Chondrocyte (in vitro differentiated cells): ENCODE data around the gene ADI1. TPM values are rescaled to one million over a fixed set of nuclear protein-coding genes. Genes with fewer than 3 reads are reported as not detected.

ENCODE experiments used
- DNase-seq: peaks from one replicate; pipeline ENCODE4 v3.0.0; 2021; ENCODE audit warnings: mixed read lengths, low spot score
- H3K27ac Mint-ChIP-seq: one replicate; pipeline ENCODE4 v1.8.0; 2021; ENCODE audit warnings: mild to moderate bottlenecking, moderate library complexity, mixed read lengths; ENCODE audit not compliant: unreplicated experiment
- H3K27me3 Mint-ChIP-seq: 2 replicates; pipeline ENCODE4 v1.8.0; 2021; ENCODE audit warnings: low read depth, mixed read lengths
- H3K36me3 Mint-ChIP-seq: 2 replicates; pipeline ENCODE4 v1.8.0; 2021; ENCODE audit warnings: low read depth, mixed read lengths
- H3K4me1 Mint-ChIP-seq: 2 replicates; pipeline ENCODE4 v1.8.0; 2021; ENCODE audit warnings: low read depth, mild to moderate bottlenecking, mixed read lengths
- H3K4me3 Mint-ChIP-seq: one replicate; pipeline ENCODE4 v1.8.0; 2021; ENCODE audit warnings: mild to moderate bottlenecking, moderate library complexity, mixed read lengths; ENCODE audit not compliant: unreplicated experiment
- H3K9me3 Mint-ChIP-seq: 2 replicates; pipeline ENCODE4 v1.8.0; 2021; ENCODE audit warnings: low read depth, mixed read lengths
- total RNA-seq: library from RNA; stranded (reverse); gene quantifications from 3 replicates; pipeline ENCODE4 v1.2.1, GENCODE V29; 2021
- TF ChIP-seq, protein P1 (sequence below): fragments of 200-600 bp; sonication (generic); IDR thresholded peaks from 2 replicates; pipeline ENCODE4 v1.5.0; 2021; ENCODE audit warnings: antibody characterized with exemption, mild to moderate bottlenecking, moderate library complexity

ADI1 gene
- total RNA-seq, 1 donor from 2014 or later = 41.8 TPM

DNA sequence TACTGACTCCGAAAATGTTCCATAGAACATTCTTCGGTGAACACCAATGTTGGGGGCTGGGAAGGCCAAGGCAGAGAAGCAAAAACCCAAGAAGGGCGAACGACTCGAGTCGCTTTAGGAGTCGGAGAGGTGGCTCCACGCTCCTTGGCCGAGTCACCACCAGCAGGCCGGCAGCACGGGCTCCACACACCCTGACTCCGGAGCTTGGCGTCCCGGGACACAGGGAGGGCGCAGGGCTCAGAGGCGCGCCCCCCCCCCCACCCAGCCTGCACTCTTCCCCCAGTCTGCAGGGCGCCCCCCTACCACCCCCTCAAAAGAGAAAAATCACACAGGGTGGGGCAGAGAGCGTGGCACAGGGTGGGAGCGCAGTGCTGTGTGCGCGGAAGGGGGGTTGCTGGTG, 7.5 kb upstream of the ADI1 start:
- Mint-ChIP-seq H3K9me3 (no peaks in the 10 kb centered on the region), H3K27ac (no peak overlapping the region), H3K4me3 (no peak overlapping the region), H3K36me3 (peaks cover 2% of the 10 kb centered on the region), H3K27me3 (no peaks in the 10 kb centered on the region), H3K4me1 (peaks cover 27% of the 10 kb centered on the region)
- TF ChIP-seq, protein P1, sequence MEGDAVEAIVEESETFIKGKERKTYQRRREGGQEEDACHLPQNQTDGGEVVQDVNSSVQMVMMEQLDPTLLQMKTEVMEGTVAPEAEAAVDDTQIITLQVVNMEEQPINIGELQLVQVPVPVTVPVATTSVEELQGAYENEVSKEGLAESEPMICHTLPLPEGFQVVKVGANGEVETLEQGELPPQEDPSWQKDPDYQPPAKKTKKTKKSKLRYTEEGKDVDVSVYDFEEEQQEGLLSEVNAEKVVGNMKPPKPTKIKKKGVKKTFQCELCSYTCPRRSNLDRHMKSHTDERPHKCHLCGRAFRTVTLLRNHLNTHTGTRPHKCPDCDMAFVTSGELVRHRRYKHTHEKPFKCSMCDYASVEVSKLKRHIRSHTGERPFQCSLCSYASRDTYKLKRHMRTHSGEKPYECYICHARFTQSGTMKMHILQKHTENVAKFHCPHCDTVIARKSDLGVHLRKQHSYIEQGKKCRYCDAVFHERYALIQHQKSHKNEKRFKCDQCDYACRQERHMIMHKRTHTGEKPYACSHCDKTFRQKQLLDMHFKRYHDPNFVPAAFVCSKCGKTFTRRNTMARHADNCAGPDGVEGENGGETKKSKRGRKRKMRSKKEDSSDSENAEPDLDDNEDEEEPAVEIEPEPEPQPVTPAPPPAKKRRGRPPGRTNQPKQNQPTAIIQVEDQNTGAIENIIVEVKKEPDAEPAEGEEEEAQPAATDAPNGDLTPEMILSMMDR = no peak
- no peak for DNase-seq

DNA sequence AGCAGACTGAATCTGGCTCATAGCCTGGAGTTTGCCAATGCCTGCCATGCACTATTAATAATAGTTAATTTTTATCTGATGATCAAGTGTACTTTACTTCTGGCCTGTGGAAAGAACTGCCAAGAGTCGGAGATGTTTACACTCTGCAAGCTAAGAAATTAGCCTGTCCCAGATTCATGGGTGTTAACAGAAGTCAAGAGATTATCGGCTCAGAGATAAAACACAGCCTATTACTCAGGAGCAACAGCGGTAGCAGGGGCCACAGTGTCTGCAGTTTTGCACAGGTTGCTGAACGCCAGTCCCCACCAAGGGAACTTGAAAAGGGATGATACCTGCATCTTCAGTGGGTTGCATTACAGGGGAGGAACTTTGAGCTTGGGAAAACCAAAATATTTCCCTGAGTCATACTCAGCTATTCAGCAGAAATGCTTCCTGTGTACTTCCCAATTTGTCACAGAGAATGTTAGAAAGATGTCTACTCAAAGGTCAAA, 4.3 kb upstream of the ADI1 start:
- Mint-ChIP-seq H3K9me3 (no peaks in the 10 kb centered on the region), H3K4me1 (peaks cover 48% of the 10 kb centered on the region), H3K27ac (peak overlapping the region; percentile 72), H3K4me3 (no peak overlapping the region), H3K27me3 (no peaks in the 10 kb centered on the region), H3K36me3 (no peaks in the 10 kb centered on the region)
- TF ChIP-seq, protein P1 = no peak
- DNase-seq = no peak

- H3K9me3 Mint-ChIP-seq = no peaks in the 10 kb centered on the region
- TF ChIP-seq, protein P1 = no peak
- peak overlapping the region; percentile 37 for H3K27ac Mint-ChIP-seq
- H3K4me3 Mint-ChIP-seq = no peak overlapping the region
- H3K36me3 Mint-ChIP-seq = no peaks in the 10 kb centered on the region
- H3K27me3 Mint-ChIP-seq = no peaks in the 10 kb centered on the region
- peaks cover 51% of the 10 kb centered on the region for H3K4me1 Mint-ChIP-seq
- no peak for DNase-seq
Measured at GRCh38 chr2:3522961-3523421, 3.7 kb upstream of the ADI1 start.

DNA sequence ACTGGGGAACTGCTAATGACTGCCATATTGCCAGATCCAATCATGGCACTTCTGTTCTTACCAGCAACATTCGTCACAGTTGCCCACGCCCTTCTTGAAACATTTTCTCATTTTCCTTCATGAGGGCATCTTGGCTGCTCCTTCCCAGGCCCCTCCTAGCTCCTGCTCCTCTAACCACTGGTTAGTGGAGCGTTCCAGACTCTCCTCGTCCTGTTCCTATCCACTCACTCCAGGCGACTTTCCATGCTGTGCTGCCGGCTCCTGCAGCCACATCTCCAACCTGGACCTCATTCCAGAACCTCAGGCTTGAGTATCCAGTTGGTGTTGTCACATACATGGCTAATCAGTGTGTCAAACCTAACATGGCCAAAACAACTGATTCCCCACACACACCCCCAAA, 1.3 kb upstream of the ADI1 start:
- H3K4me1 Mint-ChIP-seq = peaks cover 59% of the 10 kb centered on the region
- no peaks in the 10 kb centered on the region for H3K27me3 Mint-ChIP-seq
- no peak for DNase-seq
- peaks cover 5% of the 10 kb centered on the region for H3K36me3 Mint-ChIP-seq
- peaks cover 3% of the 10 kb centered on the region for H3K9me3 Mint-ChIP-seq
- TF ChIP-seq, protein P1 = no peak
- no peak overlapping the region for H3K27ac Mint-ChIP-seq
- H3K4me3 Mint-ChIP-seq = peak overlapping the region; percentile 87

- TF ChIP-seq, protein P1 = no peak
- peak overlapping the region; percentile 90 for H3K27ac Mint-ChIP-seq
- DNase-seq = peak; percentile 99
- H3K27me3 Mint-ChIP-seq = no peaks in the 10 kb centered on the region
- H3K4me3 Mint-ChIP-seq = peak overlapping the region; percentile 87
- H3K4me1 Mint-ChIP-seq = peaks cover 44% of the 10 kb centered on the region
- peaks cover 9% of the 10 kb centered on the region for H3K36me3 Mint-ChIP-seq
- H3K9me3 Mint-ChIP-seq = peaks cover 8% of the 10 kb centered on the region
Measured at GRCh38 chr2:3518496-3519254, 656 bp downstream of the ADI1 start.
